ENCODE data around the gene EVL.

- TF ChIP-seq ZNF384 (IDR thresholded peaks at IDR 0.05) (no peak), FOXK2 (IDR thresholded peaks at IDR 0.05) (no peak), SP1 (IDR thresholded peaks at IDR 0.05) (no peak), FOXM1 (IDR thresholded peaks at IDR 0.05; ENCODE audit: borderline replicate concordance) (no peak), CTBP1 (IDR thresholded peaks at IDR 0.05; ENCODE audit: borderline replicate concordance) (no peak)
Observed at GRCh38 chr14:100074431-100075100, 9.3 kb downstream of the EVL start.
